GM15510 (cell line): ENCODE results near the gene BNC2.

Source experiments
- POLR2A ChIP-seq: IDR thresholded peaks from 3 replicates; pipeline ENCODE4 v1.6.1; 2011; ENCODE audit warnings: borderline replicate concordance; ENCODE audit not compliant: insufficient read length; ENCODE audit errors: extremely low read depth

BNC2 gene

GRCh38 chr9:16516891-16517290 lies 353.6 kb downstream of the BNC2 start:
- TF ChIP-seq POLR2A = no peak

- TF ChIP-seq POLR2A = no peak
Measured at GRCh38 chr9:16515879-16516301, 354.6 kb downstream of the BNC2 start.

- no peak for TF ChIP-seq POLR2A
Measured at GRCh38 chr9:16515207-16515606, 355.3 kb downstream of the BNC2 start.

- TF ChIP-seq POLR2A = no peak
Measured at GRCh38 chr9:16514131-16514530, 356.3 kb downstream of the BNC2 start.

GRCh38 chr9:16512281-16512680 lies 358.2 kb downstream of the BNC2 start:
- no peak for TF ChIP-seq POLR2A

GRCh38 chr9:16510482-16510881 lies 360.0 kb downstream of the BNC2 start:
- no peak for TF ChIP-seq POLR2A

GRCh38 chr9:16509997-16510396 lies 360.5 kb downstream of the BNC2 start:
- no peak for TF ChIP-seq POLR2A

GRCh38 chr9:16505199-16505598 lies 365.3 kb downstream of the BNC2 start:
- no peak for TF ChIP-seq POLR2A

- no peak for TF ChIP-seq POLR2A
Measured at GRCh38 chr9:16501726-16502125, 368.7 kb downstream of the BNC2 start.

- TF ChIP-seq POLR2A = no peak
Measured at GRCh38 chr9:16501141-16501540, 369.3 kb downstream of the BNC2 start.

- no peak for TF ChIP-seq POLR2A
Measured at GRCh38 chr9:16500386-16500785, 370.1 kb downstream of the BNC2 start.

- no peak for TF ChIP-seq POLR2A
Measured at GRCh38 chr9:16499892-16500291, 370.6 kb downstream of the BNC2 start.

- no peak for TF ChIP-seq POLR2A
Measured at GRCh38 chr9:16496908-16497307, 373.6 kb downstream of the BNC2 start.

- no peak for TF ChIP-seq POLR2A
Measured at GRCh38 chr9:16487915-16488314, 382.6 kb downstream of the BNC2 start.

GRCh38 chr9:16485575-16486321 lies 384.7 kb downstream of the BNC2 start:
- no peak for TF ChIP-seq POLR2A

- no peak for TF ChIP-seq POLR2A
Measured at GRCh38 chr9:16485160-16485559, 385.3 kb downstream of the BNC2 start.
